Activated CD4-positive, alpha-beta T cell treated with anti-CD3 and anti-CD28 coated beads, Interleukin-2, amount 50 U/mL, for 24 hours (primary cell): ENCODE data around the gene GLYATL2.

Source experiments
- DNase-seq, 2 donors: peaks; one replicate each; pipeline ENCODE4 v3.0.0-alpha.2; 2020; ENCODE audit warnings: low read depth in 1 of 2, low spot score in 1 of 2

Gene GLYATL2

DNA sequence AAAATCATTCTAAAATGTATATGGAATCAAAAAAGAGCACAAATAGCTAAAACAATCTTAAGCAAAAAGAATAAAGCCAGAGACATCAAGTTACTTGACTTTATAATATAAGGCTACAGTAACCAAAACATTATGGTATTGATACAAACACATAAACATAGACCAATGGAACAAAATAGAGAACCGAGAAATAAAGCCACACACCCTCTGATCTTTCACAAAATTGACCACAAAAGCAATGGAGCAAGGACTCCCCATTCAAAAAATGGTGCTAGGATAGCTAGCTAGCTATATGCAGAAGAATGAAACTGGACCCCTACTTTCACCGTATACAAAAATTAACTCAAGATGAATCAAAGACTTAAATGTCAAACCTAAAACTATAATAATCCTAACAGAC is 43.2 kb downstream of the GLYATL2 start:
- no peak for DNase-seq

DNA sequence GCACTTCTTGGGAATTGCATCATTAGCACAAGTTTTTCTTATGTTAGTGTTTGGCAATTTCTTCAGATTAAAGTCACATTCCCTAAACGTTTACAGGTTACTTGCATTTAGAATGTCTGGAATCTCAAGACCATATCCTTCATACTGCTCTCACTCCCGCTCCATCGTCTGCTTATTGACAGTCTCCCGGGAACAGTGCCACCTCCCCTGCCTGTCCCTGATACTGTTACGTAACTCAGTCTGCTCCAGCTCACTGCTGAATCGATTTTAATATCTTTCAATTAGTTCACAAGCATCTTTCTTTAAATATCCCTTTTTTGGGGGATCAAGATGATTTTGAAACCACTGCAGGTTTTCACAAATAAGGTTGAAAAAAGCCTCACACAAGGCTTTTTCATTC is 48.2 kb downstream of the GLYATL2 start:
- DNase-seq: no peak

DNA sequence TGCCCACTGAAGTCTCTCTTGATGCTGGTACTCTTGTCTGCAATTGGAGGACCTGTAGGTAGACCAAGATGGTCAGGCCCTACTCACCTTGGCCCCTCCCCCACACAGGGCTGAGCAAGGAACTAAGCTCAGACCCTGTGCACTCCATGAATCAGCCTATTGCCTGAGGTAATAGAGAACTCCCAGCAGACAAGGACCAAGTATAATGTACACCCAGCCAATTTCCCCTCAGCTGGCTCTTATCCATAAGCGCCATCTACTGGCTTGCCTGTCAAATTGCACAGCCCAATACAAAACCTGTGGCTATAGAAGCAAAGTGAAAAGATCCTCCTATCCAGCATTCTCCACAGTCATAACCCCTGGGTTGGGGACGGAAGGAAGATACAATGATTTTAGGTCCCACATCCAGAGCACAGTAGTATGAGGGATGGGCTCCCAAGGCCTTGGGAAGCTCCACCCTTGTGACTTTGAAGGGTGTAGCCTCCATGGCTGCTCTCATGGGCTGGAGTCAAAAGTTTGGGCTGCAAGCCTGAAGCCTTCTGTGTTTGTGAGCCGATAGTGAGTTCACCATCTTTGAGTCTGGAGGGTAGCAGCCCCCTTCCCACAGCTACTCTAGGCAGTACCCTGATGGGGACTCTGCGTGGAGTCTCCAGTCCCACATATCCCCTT is 56.0 kb downstream of the GLYATL2 start:
- DNase-seq: peak in 1 of 2 donors; percentile 40

DNA sequence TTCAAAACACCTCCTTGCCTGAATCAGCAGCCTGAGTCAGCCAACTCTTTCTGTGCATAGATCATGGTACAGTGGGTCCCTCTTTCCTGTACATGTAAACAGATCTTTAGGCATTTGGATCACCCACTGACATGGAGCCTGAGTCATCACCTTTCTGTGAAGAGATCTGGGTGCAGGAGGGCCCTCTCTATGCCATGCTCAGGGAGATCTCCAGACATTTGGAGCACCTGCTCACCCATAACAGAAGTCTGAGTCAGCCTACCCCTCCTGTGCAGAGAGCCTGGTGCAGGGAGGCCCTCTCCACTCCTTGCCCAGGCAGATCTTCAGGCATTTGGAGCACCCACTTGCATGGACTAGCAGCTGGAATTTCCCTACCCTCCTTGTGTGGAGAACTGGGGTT is 56.6 kb downstream of the GLYATL2 start:
- DNase-seq: no peak

DNA sequence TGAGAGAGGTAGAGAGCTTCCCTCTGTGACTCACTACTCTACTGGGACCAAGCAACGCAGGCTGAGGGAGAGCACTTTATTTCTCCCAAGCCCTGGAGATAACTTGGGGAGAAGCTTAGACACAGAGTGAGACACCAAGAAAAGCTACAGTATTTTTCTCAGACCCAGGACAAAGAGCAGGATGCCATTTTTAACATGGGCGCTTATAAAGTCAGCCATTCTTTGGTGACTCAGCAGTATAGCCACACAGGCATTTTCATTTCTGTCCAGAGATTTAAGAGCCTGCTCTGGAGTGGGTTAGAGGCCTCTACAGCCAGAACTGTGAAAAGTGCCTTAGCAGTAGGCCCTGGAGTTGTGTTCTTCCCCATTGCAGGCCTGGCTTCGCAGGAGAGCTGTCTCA is 57.8 kb downstream of the GLYATL2 start:
- DNase-seq: no peak

DNA sequence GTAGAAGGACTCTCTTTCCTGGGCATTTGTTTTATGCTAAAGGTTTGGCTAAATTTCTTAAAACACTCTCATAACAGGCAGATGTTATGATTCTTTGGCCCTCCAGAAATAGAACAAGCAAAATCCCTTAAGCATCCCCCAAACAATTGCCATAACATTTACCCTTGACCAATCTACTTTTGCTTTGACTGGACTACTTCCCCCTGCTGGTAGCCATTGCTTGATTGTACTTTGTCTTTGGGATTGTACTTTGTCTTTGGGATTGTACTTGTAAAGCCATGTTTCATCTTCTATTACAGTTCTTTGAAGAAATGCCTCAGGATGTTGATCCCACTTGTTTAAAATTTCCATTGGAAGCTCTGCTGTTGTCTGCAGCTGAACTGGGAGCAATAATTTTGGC is 59.5 kb downstream of the GLYATL2 start:
- DNase-seq: no peak
